ENCODE measurements around the gene ASMT. TPM values are rescaled to one million over a fixed set of nuclear protein-coding genes. Genes with fewer than 3 reads are reported as not detected.

The ASMT gene
- total RNA-seq, 4 donors from 2014 or later: 0.63 to 4.7 TPM; not detected in 2

GRCh38 chrX:1595711-1596060, 19.2 kb upstream of the ASMT start:
- WGBS, 2 donors: 93% methylated on average over 17 of the region's 17 CpGs
- no peaks in the 10 kb centered on the region for H3K27me3 ChIP-seq
- no peaks in the 10 kb centered on the region for H3K9me3 ChIP-seq
- H3K27ac ChIP-seq: no peak overlapping the region
- DNase-seq (ENCODE audit: low spot score in 2 of 2): no peak
- TF ChIP-seq POLR2A (IDR thresholded peaks at IDR 0.05) (no peak), CTCF (IDR thresholded peaks at IDR 0.05) (no peak), EP300 (IDR thresholded peaks at IDR 0.05) (no peak)
- peaks cover 0 to 39% (median 14%) of the 10 kb centered on the region in 4 donors for H3K4me1 ChIP-seq
- H3K36me3 ChIP-seq: peaks cover 18 to 73% (median 62%) of the 10 kb centered on the region in 3 donors
- H3K4me3 ChIP-seq: no peak overlapping the region

GRCh38 chrX:1596676-1597344, 18.0 kb upstream of the ASMT start:
- WGBS, 2 donors: 85 to 87% methylated on average over 26 of the region's 30 CpGs
- H3K4me1 ChIP-seq: peaks cover 0 to 34% (median 12%) of the 10 kb centered on the region in 4 donors
- H3K9me3 ChIP-seq: peaks cover 0 to 7% (median 0%) of the 10 kb centered on the region in 4 donors
- H3K27ac ChIP-seq: no peak overlapping the region
- H3K27me3 ChIP-seq: no peaks in the 10 kb centered on the region
- peaks cover 20 to 85% (median 73%) of the 10 kb centered on the region in 3 donors for H3K36me3 ChIP-seq
- TF ChIP-seq POLR2A (IDR thresholded peaks at IDR 0.05) (no peak), EP300 (IDR thresholded peaks at IDR 0.05) (no peak), CTCF (IDR thresholded peaks at IDR 0.05) (no peak)
- H3K4me3 ChIP-seq: no peak overlapping the region
- DNase-seq (ENCODE audit: low spot score in 2 of 2): peak in 1 of 2 donors; percentile 3

GRCh38 chrX:1597345-1598020, 17.4 kb upstream of the ASMT start:
- peaks cover 0 to 12% (median 0%) of the 10 kb centered on the region in 4 donors for H3K9me3 ChIP-seq
- H3K27ac ChIP-seq: no peak overlapping the region
- WGBS, 2 donors: 91 to 92% methylated on average over 22 to 25 of the region's 25 CpGs
- TF ChIP-seq POLR2A (IDR thresholded peaks at IDR 0.05): no peak
- DNase-seq (ENCODE audit: low spot score in 2 of 2): peak in 1 of 2 donors; percentile 10
- peaks cover 21 to 91% (median 80%) of the 10 kb centered on the region in 3 donors for H3K36me3 ChIP-seq
- no peak overlapping the region for H3K4me3 ChIP-seq
- H3K4me1 ChIP-seq: peaks cover 0 to 30% (median 10%) of the 10 kb centered on the region in 4 donors
- H3K27me3 ChIP-seq: no peaks in the 10 kb centered on the region

GRCh38 chrX:1598021-1598875, 16.6 kb upstream of the ASMT start:
- H3K9me3 ChIP-seq: peaks cover 0 to 13% (median 0%) of the 10 kb centered on the region in 4 donors
- DNase-seq (ENCODE audit: low spot score in 2 of 2): peak in 1 of 2 donors; percentile 11
- WGBS, 2 donors: 89 to 93% methylated on average over 43 to 46 of the region's 50 CpGs

More at GRCh38 chrX:1598021-1598875, 16.6 kb upstream of the ASMT start:
- H3K27ac ChIP-seq: no peak overlapping the region
- no peak overlapping the region for H3K4me3 ChIP-seq
- no peak for TF ChIP-seq EP300 (IDR thresholded peaks at IDR 0.05)
- TF ChIP-seq CTCF (IDR thresholded peaks at IDR 0.05): no peak
- no peak for TF ChIP-seq POLR2A (IDR thresholded peaks at IDR 0.05)
- peaks cover 0 to 22% (median 3%) of the 10 kb centered on the region in 4 donors for H3K4me1 ChIP-seq
- no peaks in the 10 kb centered on the region for H3K27me3 ChIP-seq
- H3K36me3 ChIP-seq: peaks cover 23 to 97% (median 86%) of the 10 kb centered on the region in 3 donors

Data from tibial nerve (tissue), 4 donors.